Pancreas (tissue), 10 donors: ENCODE measurements around the gene PKNOX1. TPM values are rescaled to one million over a fixed set of nuclear protein-coding genes. Genes with fewer than 3 reads are reported as not detected.
"Not testable (repeated sequence)": the region's sequence is repeated elsewhere in the genome, so short reads cannot be mapped to it uniquely, and the experiment has no call there.

Source experiments
- ATAC-seq, 4 donors: fragments of 200-7000 bp; cut with Tn5 transposase; one replicate each; pipeline versions ENCODE4 v1.8.0 to v1.9.1; 2020; ENCODE audit warnings: mild to moderate bottlenecking in 4 of 4, moderate library complexity in 4 of 4
- DNase-seq, 6 donors: peaks; one replicate each; pipeline ENCODE4 v3.0.0-alpha.2; 2020
- FAIRE-seq: peaks from 2 replicates; lab custom pipeline; 2012; peaks lifted over from hg19 to GRCh38; lab: Jason Lieb, UNC
- H3K27ac ChIP-seq, 4 donors: fragments of 200-600 bp; sonication (generic); 1 replicate in 3 of 4; 2 replicates in 1 of 4; pipeline versions ENCODE4 v1.5.0 to v1.8.0; 2020
- H3K27me3 ChIP-seq, 4 donors: fragments of 200-600 bp; one replicate each; pipeline ENCODE4 v1.8.0; 2021
- H3K36me3 ChIP-seq, 3 donors: fragments of 200-600 bp; sonication (generic) in 1 of 3; one replicate each; pipeline versions ENCODE4 v1.5.0 to v1.8.0; 2020 to 2021
- H3K4me1 ChIP-seq, 3 donors: fragments of 200-600 bp; one replicate each; pipeline ENCODE4 v1.8.0; 2021
- H3K4me3 ChIP-seq, 4 donors: fragments of 200-600 bp; sonication (generic) in 2 of 4; one replicate each; pipeline versions ENCODE4 v1.5.0 to v1.8.0; 2020 to 2021
- H3K9me3 ChIP-seq, 4 donors: fragments of 200-600 bp; one replicate each; pipeline ENCODE4 v1.8.0; 2021
- CTCF ChIP-seq, 4 donors: fragments of 200-600 bp; sonication (generic) in 3 of 4; IDR thresholded peaks; one replicate each; pipeline versions ENCODE4 v1.5.0 to v1.8.0; 2021; ENCODE audit warnings: antibody characterized with exemption in 4 of 4
- WGBS, 2 donors: extraction: QIAGEN DNeasy Blood & Tissue Kit; methylation state at CpG; one replicate each; pipeline ENCODE4 v1.1.7; 2013; 5-methylcytosine and 5-hydroxymethylcytosine counted together
- intact Hi-C, 3 donors: fragments of 100-400 bp; cut with DNase I; formaldehyde crosslinking; loops; one replicate each; pipeline versions ENCODE4 v1.11.1 to v1.14.2; 2022
- polyA plus RNA-seq, 2 donors: library from polyadenylated mRNA; stranded (reverse); fragments of 200-250 nt; gene quantifications; one replicate each; pipeline ENCODE4 v1.2.3, GENCODE V29; 2013
- total RNA-seq, 6 donors: library from RNA; stranded (reverse); fragmentation: NEBNext Ultra II Directional in 4 of 6; extraction: Animal tissue kit (Norgen Biotek cat#: 25700) in 4 of 6; gene quantifications; one replicate each; pipeline versions ENCODE4 v1.2.1 to v1.2.4, GENCODE V29; 2021 to 2023
- donor health status: healthy with polysubstance abuse.
- donor health status: DM: no; HTN: no; CAD: no; lungs with moderate emphysema.
- donor health status: DM: no; HTN: no; CAD: no.
- donor health status: control.
- donor health status: control.
- donor health status: Bipolar disorder and iron deficiency.
- donor health status: DM: yes; HTN: yes; CAD: no.
- donor health status: DM: no; HTN: no; CAD: no.
- donor health status: DM: no; HTN: no; CAD: no.
- donor health status: DM: yes; HTN: yes; CAD: no.

PKNOX1 gene
- total and polyA plus RNA-seq, 8 donors: 5.2 to 10.2 (median 6.3) TPM

- Histone ChIP-seq H3K27me3 (no peaks in the 10 kb centered on the region), H3K4me3 (no peak overlapping the region), H3K4me1 (peaks cover 4 to 9% (median 5%) of the 10 kb centered on the region in 3 donors), H3K27ac (no peak overlapping the region), H3K9me3 (no peaks in the 10 kb centered on the region), H3K36me3 (no peaks in the 10 kb centered on the region)
- TF ChIP-seq CTCF (IDR thresholded peaks at IDR 0.05): no peak
- FAIRE-seq (no peak), ATAC-seq (no peak), DNase-seq (no peak)
- 42 to 59% methylated on average over 4 of the region's 4 CpGs for WGBS, 2 donors
- intact Hi-C loops: no loop called here
These were observed 27.0 kb downstream of the PKNOX1 start for GRCh38 chr21:43001316-43001715.

- no peak for FAIRE-seq
- no peaks in the 10 kb centered on the region for H3K36me3 ChIP-seq
- TF ChIP-seq CTCF (IDR thresholded peaks at IDR 0.05): no peak
- H3K27me3 ChIP-seq: no peaks in the 10 kb centered on the region
- intact Hi-C loops: no loop called here
- no peak for ATAC-seq
- H3K4me1 ChIP-seq: peaks cover 7 to 16% (median 14%) of the 10 kb centered on the region in 3 donors
- no peak for DNase-seq
- WGBS, 2 donors: 60 to 67% methylated on average over 8 of the region's 8 CpGs
- no peak overlapping the region for H3K4me3 ChIP-seq
- H3K9me3 ChIP-seq: no peaks in the 10 kb centered on the region
- no peak overlapping the region for H3K27ac ChIP-seq
These were observed 30.6 kb downstream of the PKNOX1 start for GRCh38 chr21:43004926-43005325.

GRCh38 chr21:43005635-43006034 is 31.3 kb downstream of the PKNOX1 start:
- H3K4me3 ChIP-seq: no peak overlapping the region
- intact Hi-C loops: no loop called here
- peaks cover 7 to 16% (median 14%) of the 10 kb centered on the region in 3 donors for H3K4me1 ChIP-seq
- TF ChIP-seq CTCF (IDR thresholded peaks at IDR 0.05): no peak
- no peaks in the 10 kb centered on the region for H3K36me3 ChIP-seq
- 45 to 47% methylated on average over 9 of the region's 9 CpGs for WGBS, 2 donors
- no peaks in the 10 kb centered on the region for H3K9me3 ChIP-seq
- DNase-seq (peak in 5 of 6 donors; percentile 59 to 75 (median 68)), FAIRE-seq (no peak), ATAC-seq (peak; percentile 79 to 85 (median 82))
- no peaks in the 10 kb centered on the region for H3K27me3 ChIP-seq
- no peak overlapping the region for H3K27ac ChIP-seq

- WGBS, 2 donors: 46 to 47% methylated on average over 14 of the region's 14 CpGs
- ATAC-seq (peak; percentile 26 to 60 (median 39)), DNase-seq (peak in 3 of 6 donors; percentile 21 to 57 (median 27))
- H3K36me3 ChIP-seq, H3K4me3 ChIP-seq, H3K9me3 ChIP-seq, H3K27me3 ChIP-seq, FAIRE-seq, intact Hi-C loops: not testable (repeated sequence)
- H3K27ac ChIP-seq: peak overlapping the region in 2 of 4 donors; percentile 9 to 36
- H3K4me1 ChIP-seq: peaks cover 7 to 16% (median 14%) of the 10 kb centered on the region in 3 donors
These were observed 31.9 kb downstream of the PKNOX1 start for GRCh38 chr21:43006051-43006873.

GRCh38 chr21:43006874-43007208 is 32.5 kb downstream of the PKNOX1 start:
- no peak for FAIRE-seq
- no peak for TF ChIP-seq CTCF (IDR thresholded peaks at IDR 0.05)
- no peak overlapping the region for H3K4me3 ChIP-seq
- no peak for DNase-seq
- no peaks in the 10 kb centered on the region for H3K36me3 ChIP-seq
- ATAC-seq: peak; percentile 55 to 75 (median 70)
- intact Hi-C loops: no loop called here
- no peaks in the 10 kb centered on the region for H3K27me3 ChIP-seq
- H3K4me1 ChIP-seq: peaks cover 7 to 16% (median 14%) of the 10 kb centered on the region in 3 donors
- no peaks in the 10 kb centered on the region for H3K9me3 ChIP-seq
- 26 to 37% methylated on average over 4 of the region's 4 CpGs for WGBS, 2 donors
- H3K27ac ChIP-seq: peak overlapping the region in 3 of 4 donors; percentile 3 to 36 (median 9)
